NCI-H2171 (cell line): ENCODE results near the gene COA7.
"Not testable (repeated sequence)": the region's sequence is repeated elsewhere in the genome, so short reads cannot be mapped to it uniquely, and the experiment has no call there.

ENCODE experiments used
- DNase-seq: peaks from one replicate; lab custom pipeline; 2025; lab: John Stamatoyannopoulos, UW

COA7 gene

DNA sequence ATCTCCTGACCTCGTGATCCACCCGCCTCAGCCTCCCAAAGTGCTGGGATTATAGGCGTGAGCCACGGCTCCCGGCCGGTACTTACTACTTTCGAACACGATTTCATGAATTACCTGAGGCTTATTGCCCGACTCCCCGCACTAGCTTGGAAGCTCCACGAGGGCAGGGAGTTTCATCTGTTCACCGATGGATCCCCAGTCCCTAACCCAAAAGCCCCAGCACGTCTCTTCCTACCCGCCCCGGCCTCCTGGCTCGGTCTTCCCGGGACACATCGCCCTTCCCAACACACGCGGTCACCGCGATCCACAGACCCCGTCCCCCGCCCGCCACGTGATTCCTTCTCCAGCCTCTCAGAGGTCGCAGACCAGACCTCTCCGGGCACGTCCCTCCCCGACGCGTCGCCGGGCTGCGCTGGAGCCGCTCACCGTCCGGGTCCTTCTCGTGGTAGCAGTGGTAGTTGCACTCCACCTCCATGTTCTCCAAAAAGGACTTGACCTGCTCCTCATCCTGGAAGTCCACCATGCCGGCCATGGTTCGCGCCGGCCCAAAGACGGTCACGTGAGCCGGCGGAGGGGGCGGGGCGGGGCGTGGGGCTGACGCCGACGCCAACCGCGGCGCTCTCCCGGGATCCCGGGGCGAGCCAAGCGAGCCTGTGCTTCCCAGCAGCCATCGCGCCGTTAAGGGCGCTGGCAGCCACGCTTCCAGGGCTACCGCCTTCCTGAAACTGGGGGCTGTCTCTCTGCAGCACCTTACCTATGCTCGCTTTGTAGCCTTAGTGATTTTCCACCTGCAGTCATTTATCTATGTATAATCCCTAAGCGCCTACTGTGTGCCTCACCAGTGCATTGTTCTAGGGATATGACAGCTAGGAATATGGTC lies at the start of gene COA7:
TSS of gene COA7 (minus strand) at position 553 of the 880 bp plus-strand sequence. CDS start at position 532, 21 bp downstream.
- DNase-seq = peak; percentile 91

DNA sequence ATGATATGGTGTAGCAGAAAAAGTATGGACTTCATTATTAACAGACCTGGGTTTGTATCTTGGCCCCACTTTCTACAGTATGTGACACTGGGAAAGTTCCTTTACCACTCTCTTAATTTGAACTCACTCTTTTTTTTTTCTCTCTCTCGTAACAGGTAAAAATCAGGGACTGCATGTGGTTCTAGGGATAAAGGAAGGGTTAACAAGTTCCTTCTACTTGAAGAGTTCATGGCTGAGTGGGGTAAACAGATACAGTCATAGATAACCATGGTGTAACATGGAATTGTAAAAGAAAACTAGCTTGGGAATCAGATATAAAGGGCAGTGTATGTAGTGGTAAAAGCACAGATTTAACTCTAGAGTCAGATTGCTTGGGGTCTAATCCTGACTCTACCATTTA lies 49.3 kb upstream of the COA7 start:
- no peak for DNase-seq

DNA sequence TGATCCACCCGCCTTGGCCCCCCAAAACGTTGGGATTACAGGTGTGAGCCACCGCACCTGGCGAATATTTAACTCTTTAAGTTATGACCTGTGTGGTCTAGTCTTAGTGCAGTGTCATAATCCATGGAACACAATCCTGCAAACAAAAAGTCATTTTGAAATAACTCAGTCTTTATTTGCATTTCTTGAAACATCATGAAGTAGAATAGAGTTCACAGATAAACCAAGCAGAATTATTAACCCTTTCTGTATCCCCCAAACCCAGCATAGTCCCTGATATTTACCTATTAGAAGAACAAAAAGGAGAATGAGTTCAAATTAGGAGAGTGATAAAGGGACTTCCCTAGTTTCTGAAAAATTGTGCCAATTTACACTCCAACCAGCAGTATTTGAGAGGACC lies 48.0 kb upstream of the COA7 start:
- DNase-seq = no peak

DNA sequence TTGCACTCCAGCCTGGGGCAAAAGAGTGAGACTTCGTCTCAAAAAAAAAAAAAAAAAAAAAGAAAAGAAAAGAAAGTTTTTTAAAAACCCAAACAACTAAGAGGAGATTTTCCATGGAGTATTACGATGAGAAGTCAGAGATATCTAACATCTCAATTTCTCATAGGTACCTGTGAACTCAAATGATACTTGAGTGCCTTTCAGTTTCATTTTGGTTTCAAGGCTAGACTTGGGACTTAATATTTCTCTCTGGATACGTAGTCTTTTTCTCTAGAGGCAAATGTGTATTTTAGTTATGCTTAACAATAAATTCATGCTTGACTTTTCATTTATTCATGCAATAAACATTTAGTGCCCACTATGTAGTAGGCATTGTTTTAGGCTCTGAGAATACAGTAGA lies 43.1 kb upstream of the COA7 start:
- no peak for DNase-seq

DNA sequence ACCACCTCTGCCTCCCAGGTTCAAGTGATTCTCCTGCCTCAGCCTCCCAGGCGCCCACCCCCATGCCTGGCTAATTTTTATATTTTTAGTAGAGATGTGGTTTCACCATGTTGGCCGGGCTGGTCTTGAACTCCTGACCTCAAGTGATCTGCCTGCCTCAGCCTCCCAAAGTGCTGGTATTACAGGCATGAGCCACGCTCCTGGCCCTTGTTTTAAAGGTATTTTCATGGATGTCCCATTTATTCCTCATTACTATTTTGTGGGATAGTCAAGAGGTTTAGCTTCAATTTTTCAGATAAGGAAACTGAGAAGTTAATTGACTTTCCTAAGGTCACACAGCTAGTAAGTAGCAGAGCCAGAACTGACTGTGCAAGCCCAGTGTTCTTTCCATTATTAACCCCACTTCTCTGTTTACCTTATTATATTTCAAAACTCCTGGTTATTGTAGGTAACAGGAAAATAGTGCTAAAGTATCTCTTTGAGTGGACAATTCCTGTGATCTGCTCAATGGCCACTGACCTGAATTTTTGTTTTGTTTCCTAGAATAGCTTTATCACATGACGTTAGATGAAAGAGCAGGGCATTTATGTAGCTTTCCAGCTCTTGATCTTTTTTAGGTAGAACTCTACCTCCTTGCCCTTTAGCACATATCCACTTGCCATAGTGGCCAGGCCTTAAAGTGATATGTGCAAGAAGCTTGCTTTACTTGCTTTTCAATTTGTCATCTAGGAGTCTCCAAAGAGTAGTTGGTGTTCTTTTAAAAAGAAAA lies 41.7 kb upstream of the COA7 start:
- no peak for DNase-seq

DNA sequence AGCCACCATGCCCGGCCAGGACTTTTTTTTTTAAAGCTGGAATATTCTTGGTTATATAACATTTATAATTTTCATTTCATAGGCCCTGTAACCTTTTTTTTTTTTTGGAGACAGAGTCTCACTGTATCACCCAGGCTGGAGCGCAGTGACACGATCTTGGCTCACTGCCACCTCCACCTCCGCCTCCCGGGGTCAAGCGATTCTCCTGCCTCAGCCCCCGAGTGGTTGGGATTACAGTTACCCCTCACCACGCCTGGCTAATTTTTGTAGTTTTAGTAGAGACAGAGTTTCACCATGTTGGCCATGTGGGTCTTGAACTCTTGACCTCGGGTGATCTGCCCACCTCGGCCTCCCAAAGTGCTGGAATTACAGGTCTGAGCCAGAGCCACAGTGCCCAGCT lies 40.7 kb upstream of the COA7 start:
- no peak for DNase-seq

DNA sequence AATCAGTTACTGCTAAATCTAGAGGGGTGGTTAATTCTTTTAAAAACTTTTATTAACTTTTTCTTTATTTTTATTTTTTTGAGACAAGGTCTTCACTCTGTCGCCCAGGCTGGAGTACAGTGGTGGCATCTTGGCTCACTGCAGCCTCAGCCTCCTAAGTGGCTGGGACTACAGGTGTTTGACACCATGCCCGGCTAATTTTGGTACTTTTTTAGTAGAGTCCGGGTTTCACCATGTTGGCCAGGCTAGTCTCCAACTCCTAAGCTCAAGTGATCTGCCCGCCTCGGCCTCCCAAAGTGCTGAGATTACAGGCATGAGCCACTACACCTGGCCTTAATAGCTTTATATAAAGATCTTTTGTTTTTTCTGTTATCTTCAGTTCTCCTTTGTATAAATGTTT lies 40.0 kb upstream of the COA7 start:
- DNase-seq = no peak

GRCh38 chr1:52735371-52735770 lies 37.2 kb upstream of the COA7 start:
- DNase-seq = not testable (repeated sequence)

- DNase-seq = no peak
Observed at GRCh38 chr1:52733368-52733767, 35.2 kb upstream of the COA7 start.

DNA sequence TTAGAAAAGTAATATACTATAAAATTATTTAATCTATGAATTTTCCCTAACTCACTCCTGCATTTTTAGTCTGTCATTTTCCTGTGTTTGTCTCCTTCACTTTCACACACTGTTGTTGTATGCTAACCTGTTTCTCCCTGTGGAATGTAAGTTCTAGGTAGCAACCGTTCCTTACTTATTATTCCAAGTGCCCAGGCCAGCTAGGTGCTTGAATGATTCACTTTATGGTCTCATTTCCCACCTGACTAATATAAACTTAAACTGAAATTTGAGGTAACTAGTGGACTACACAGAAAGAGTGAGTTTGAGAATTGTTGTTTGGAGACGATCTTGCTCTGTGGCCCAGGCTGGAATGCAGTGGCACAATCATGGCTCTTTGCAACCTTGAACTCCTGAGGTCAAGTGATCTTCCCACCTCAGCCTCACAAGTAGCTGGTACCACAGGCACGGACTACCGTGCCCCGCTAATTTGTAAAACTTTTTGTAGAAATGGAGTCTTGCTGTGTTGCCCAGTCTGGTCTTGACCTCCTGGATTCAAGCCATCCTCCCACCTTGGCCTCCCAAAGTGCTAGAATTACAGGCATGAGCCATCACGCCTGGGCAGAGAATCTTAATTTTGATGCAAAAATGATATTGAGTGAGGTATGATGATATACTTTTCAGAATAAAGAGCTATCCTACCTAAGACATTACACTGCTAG lies 30.0 kb upstream of the COA7 start:
- DNase-seq = no peak

- no peak for DNase-seq
Observed at GRCh38 chr1:52727114-52727586, 29.0 kb upstream of the COA7 start.

- peak; percentile 77 for DNase-seq
Observed at GRCh38 chr1:52726265-52727113, 28.3 kb upstream of the COA7 start, which contains the start of gene ZYG11B. Gene ZYG11B, plus strand, starts transcription at chr1:52726453. Its CDS starts 201 bp downstream, at chr1:52726654.

DNA sequence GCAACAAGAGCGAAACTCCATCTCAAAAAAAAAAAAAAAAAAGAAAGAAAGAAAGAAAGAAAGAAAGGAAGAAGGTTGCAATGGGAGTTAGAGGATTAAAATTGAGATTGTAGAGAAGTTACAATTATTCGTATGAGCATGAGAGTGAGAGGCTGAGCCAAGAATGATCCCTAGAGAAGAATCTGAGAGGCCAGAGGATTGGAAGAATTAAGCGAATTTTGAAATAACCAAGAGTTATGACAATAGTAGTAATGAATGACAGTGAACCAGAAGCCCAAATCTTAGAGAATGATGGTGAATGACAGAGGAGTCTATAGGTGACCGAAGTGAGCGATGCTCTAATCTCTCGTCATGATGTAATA lies 27.7 kb upstream of the COA7 start:
- DNase-seq = no peak

- no peak for DNase-seq
Observed at GRCh38 chr1:52723260-52723659, 25.1 kb upstream of the COA7 start.

- not testable (repeated sequence) for DNase-seq
Observed at GRCh38 chr1:52715296-52715695, 17.1 kb upstream of the COA7 start.

DNA sequence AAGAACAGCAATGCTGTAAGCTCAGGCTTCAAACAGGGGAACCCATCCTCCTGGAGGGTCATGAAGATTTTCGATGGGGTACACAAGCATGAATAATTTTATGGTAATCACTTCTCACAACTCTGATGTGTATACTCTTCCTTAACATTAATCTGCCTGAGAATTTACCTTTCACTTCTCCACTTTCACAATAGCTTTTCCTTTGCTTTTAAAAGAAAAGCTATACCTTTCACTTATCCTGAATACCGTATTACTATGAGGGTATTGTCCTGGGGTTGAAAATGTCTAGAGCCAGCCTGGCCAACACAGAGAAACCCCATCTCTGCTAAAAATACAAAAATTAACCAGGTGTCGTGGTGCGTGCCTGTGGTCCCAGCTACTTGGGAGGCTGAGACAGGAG lies 15.4 kb upstream of the COA7 start:
- no peak for DNase-seq

GRCh38 chr1:52709016-52709415 lies 10.9 kb upstream of the COA7 start:
- DNase-seq = no peak

GRCh38 chr1:52707927-52708655 lies 9.9 kb upstream of the COA7 start:
- no peak for DNase-seq

- DNase-seq = no peak
Observed at GRCh38 chr1:52706941-52707926, 9.1 kb upstream of the COA7 start.
